Keratinocyte (primary cell): ENCODE data around the gene TNFRSF19. TPM values are rescaled to one million over a fixed set of nuclear protein-coding genes. Genes with fewer than 3 reads are reported as not detected.

Source experiments
- DNase-seq: peaks from one replicate; pipeline ENCODE4 v3.0.0-alpha.2; 2011; ENCODE audit warnings: low read depth, missing footprints, low spot score
- FAIRE-seq: peaks from 2 replicates; lab custom pipeline; 2011; peaks lifted over from hg19 to GRCh38; lab: Jason Lieb, UNC
- H2AFZ ChIP-seq: 2 replicates; pipeline ENCODE4 v1.6.0; 2012; ENCODE audit warnings: low read length, control low read depth, inconsistent platforms; ENCODE audit not compliant: control insufficient read depth
- H3K27ac ChIP-seq: 2 replicates; pipeline ENCODE4 v1.5.1; 2011; ENCODE audit warnings: low read length; ENCODE audit not compliant: control insufficient read depth, insufficient read depth
- H3K27me3 ChIP-seq: 3 replicates; pipeline ENCODE4 v1.6.0; 2011; ENCODE audit warnings: low read length; ENCODE audit not compliant: control insufficient read depth, insufficient read depth; ENCODE audit errors: extremely low read depth
- H3K36me3 ChIP-seq, 2 experiments: 2 replicates in 1 of 2; 3 replicates in 1 of 2; pipeline ENCODE4 v1.5.1; 2011; ENCODE audit warnings: low read length in 2 of 2, mild to moderate bottlenecking in 1 of 2; ENCODE audit not compliant: control insufficient read depth in 2 of 2, insufficient read depth in 2 of 2; ENCODE audit errors: extremely low read depth in 1 of 2
- H3K4me1 ChIP-seq: 3 replicates; pipeline ENCODE4 v1.5.1; 2011; ENCODE audit warnings: low read length; ENCODE audit not compliant: control insufficient read depth, insufficient read depth; ENCODE audit errors: extremely low read depth
- H3K4me2 ChIP-seq: 3 replicates; pipeline ENCODE4 v1.6.0; 2011; ENCODE audit warnings: low read depth, low read length; ENCODE audit not compliant: control insufficient read depth, insufficient read depth; ENCODE audit errors: extremely low read depth
- H3K4me3 ChIP-seq, 3 experiments: fragments of 200-600 bp in 1 of 3; sonication (generic) in 1 of 3; 2 replicates in 2 of 3; 3 replicates in 1 of 3; pipeline ENCODE4 v1.5.1; 2011 to 2016; ENCODE audit warnings: low read length in 3 of 3, mild to moderate bottlenecking in 3 of 3, control low read depth in 2 of 3, inconsistent platforms in 1 of 3, low read depth in 1 of 3, mixed read lengths in 1 of 3, mixed run types in 1 of 3, moderate library complexity in 1 of 3; ENCODE audit not compliant: control insufficient read depth in 2 of 3, insufficient read depth in 2 of 3; ENCODE audit errors: extremely low read depth in 1 of 3
- H3K79me2 ChIP-seq: 2 replicates; pipeline ENCODE4 v1.6.0; 2012; ENCODE audit warnings: low read length; ENCODE audit not compliant: control insufficient read depth, insufficient read depth
- H3K9ac ChIP-seq: 3 replicates; pipeline ENCODE4 v1.6.0; 2011; ENCODE audit warnings: low read length; ENCODE audit not compliant: control insufficient read depth, insufficient read depth; ENCODE audit errors: extremely low read depth
- H3K9me1 ChIP-seq: 3 replicates; pipeline ENCODE4 v1.6.0; 2011; ENCODE audit warnings: low read length; ENCODE audit not compliant: control insufficient read depth, insufficient read depth; ENCODE audit errors: extremely low read depth
- H3K9me3 ChIP-seq: 2 replicates; pipeline ENCODE4 v1.5.1; 2012; ENCODE audit warnings: low read depth, low read length; ENCODE audit not compliant: control insufficient read depth
- H4K20me1 ChIP-seq: 3 replicates; pipeline ENCODE4 v1.6.0; 2011; ENCODE audit warnings: low read length; ENCODE audit not compliant: control insufficient read depth, insufficient read depth; ENCODE audit errors: extremely low read depth
- CTCF ChIP-seq, 3 experiments: IDR thresholded peaks in 1 of 3; conservative IDR thresholded peaks in 1 of 3; optimal IDR thresholded peaks in 1 of 3; 2 replicates in 2 of 3; 3 replicates in 1 of 3; pipeline versions ENCODE3 to v1.5.1; 2011; ENCODE audit warnings: low read length in 3 of 3, mild to moderate bottlenecking in 3 of 3, moderate library complexity in 2 of 3, control low read depth in 1 of 3, inconsistent platforms in 1 of 3; ENCODE audit not compliant: insufficient read depth in 2 of 3; ENCODE audit errors: extremely low read depth in 1 of 3
- EZH2 ChIP-seq: IDR thresholded peaks from one replicate; pipeline ENCODE4 v1.6.1; 2012; ENCODE audit warnings: inconsistent platforms, mild to moderate bottlenecking, low read length, moderate library complexity
- dilution Hi-C: fragments of 300-500 bp; cut with MboI; formaldehyde crosslinking; loops from one replicate; pipeline ENCODE4 v1.7.0; 2020; ENCODE audit warnings: low sequenced_read_pairs; ENCODE audit not compliant: extremely low pct_ligation_motif_present
- polyA plus RNA-seq, 5 experiments: library from polyadenylated mRNA; depleted of rRNA in 3 of 5; stranded (reverse) in 3 of 5; stranded (forward) in 1 of 5; unstranded in 1 of 5; fragments of >200 nt; gene quantifications; 1 replicate in 1 of 5; 2 replicates in 3 of 5; 3 replicates in 1 of 5; pipeline versions ENCODE4 v1.2.1 to v1.2.3, GENCODE V29; 2011 to 2012; ENCODE audit warnings: missing spikeins in 2 of 5, low read depth in 1 of 5, low replicate concordance in 1 of 5

Gene TNFRSF19
- polyA plus RNA-seq, 1 donor (not counting 4 experiments of a cell fraction or from before 2014, with no cell fraction given): 1.8 TPM

- no peak overlapping the region for H2AFZ ChIP-seq
- H3K79me2 ChIP-seq: no peaks in the 10 kb centered on the region
- dilution Hi-C loops: no loop called here
- DNase-seq (no peak), FAIRE-seq (no peak)
- no peaks in the 10 kb centered on the region for H3K9me3 ChIP-seq
- peak overlapping the region in 1 of 3 experiments; percentile 75 for H3K4me3 ChIP-seq
- H3K27me3 ChIP-seq: no peaks in the 10 kb centered on the region
- H4K20me1 ChIP-seq: no peaks in the 10 kb centered on the region
- no peak for TF ChIP-seq EZH2
- no peak for TF ChIP-seq CTCF (optimal IDR thresholded peaks at IDR 0.05 in 1 of 3, IDR thresholded peaks at IDR 0.05 in 1 of 3, conservative IDR thresholded peaks at IDR 0.05 in 1 of 3; ENCODE audit: extremely low read depth in 1 of 3, insufficient read depth in 2 of 3, low read length in 3 of 3)
- no peak overlapping the region for H3K27ac ChIP-seq
- peak overlapping the region; percentile 88 for H3K4me2 ChIP-seq
- H3K4me1 ChIP-seq: peaks cover 7% of the 10 kb centered on the region
- H3K9me1 ChIP-seq: no peaks in the 10 kb centered on the region
- no peak overlapping the region for H3K9ac ChIP-seq
- no peaks in the 10 kb centered on the region for H3K36me3 ChIP-seq
Observed at GRCh38 chr13:23580684-23581060, 10.5 kb downstream of the TNFRSF19 start.

GRCh38 chr13:23583491-23583890 is 13.3 kb downstream of the TNFRSF19 start:
- no peaks in the 10 kb centered on the region for H3K79me2 ChIP-seq
- DNase-seq (no peak), FAIRE-seq (no peak)
- H3K9me1 ChIP-seq: no peaks in the 10 kb centered on the region
- no peak overlapping the region for H3K4me3 ChIP-seq
- no peak overlapping the region for H3K4me2 ChIP-seq
- no peaks in the 10 kb centered on the region for H3K27me3 ChIP-seq
- dilution Hi-C loops: no loop called here
- H4K20me1 ChIP-seq: no peaks in the 10 kb centered on the region
- no peak overlapping the region for H3K9ac ChIP-seq
- H2AFZ ChIP-seq: no peak overlapping the region
- no peak overlapping the region for H3K27ac ChIP-seq
- no peaks in the 10 kb centered on the region for H3K36me3 ChIP-seq
- no peaks in the 10 kb centered on the region for H3K9me3 ChIP-seq
- H3K4me1 ChIP-seq: peaks cover 8% of the 10 kb centered on the region
- TF ChIP-seq CTCF (optimal IDR thresholded peaks at IDR 0.05 in 1 of 3, IDR thresholded peaks at IDR 0.05 in 1 of 3, conservative IDR thresholded peaks at IDR 0.05 in 1 of 3; ENCODE audit: extremely low read depth in 1 of 3, insufficient read depth in 2 of 3, low read length in 3 of 3) (no peak), EZH2 (no peak)
